Renal cortical epithelial cell (primary cell): Measurements from ENCODE around the gene EFCC1. TPM values are rescaled to one million over a fixed set of nuclear protein-coding genes. Genes with fewer than 3 reads are reported as not detected.
"Not testable (repeated sequence)": the region's sequence is repeated elsewhere in the genome, so short reads cannot be mapped to it uniquely, and the experiment has no call there.

Source experiments
- DNase-seq: peaks from one replicate; pipeline ENCODE4 v3.0.0-alpha.2; 2011; ENCODE audit warnings: low read depth
- total RNA-seq: library from RNA; depleted of rRNA; stranded (reverse); fragments of >200 nt; gene quantifications from 2 replicates; pipeline ENCODE4 v1.2.3, GENCODE V29; 2014

EFCC1 gene
- total RNA-seq, 1 donor from 2014 or later, result not detected

GRCh38 chr3:129054605-129055104 lies 53.6 kb downstream of the EFCC1 start:
- DNase-seq, result no peak

GRCh38 chr3:129056451-129057173 lies 55.5 kb downstream of the EFCC1 start:
- no peak for DNase-seq

DNA sequence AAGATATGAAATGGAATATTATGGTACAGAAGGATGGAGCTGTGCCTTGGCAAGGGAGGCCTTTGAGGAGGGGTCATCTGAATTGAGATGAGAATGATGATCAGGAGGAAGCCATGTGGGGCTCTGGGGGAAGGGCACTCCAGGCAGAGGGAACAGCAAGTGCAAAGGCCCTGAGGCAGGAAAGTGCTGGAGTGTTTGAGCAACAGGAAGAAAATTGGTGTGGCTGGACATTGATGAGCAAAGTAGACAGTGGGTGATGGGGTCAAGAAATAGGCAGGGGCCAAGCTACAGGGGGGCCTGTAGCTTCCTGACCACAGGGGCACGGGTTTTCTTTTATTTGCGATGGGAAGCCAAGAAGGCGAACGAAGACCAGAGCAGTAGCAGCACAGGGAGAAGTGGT lies 56.1 kb downstream of the EFCC1 start:
- no peak for DNase-seq

DNA sequence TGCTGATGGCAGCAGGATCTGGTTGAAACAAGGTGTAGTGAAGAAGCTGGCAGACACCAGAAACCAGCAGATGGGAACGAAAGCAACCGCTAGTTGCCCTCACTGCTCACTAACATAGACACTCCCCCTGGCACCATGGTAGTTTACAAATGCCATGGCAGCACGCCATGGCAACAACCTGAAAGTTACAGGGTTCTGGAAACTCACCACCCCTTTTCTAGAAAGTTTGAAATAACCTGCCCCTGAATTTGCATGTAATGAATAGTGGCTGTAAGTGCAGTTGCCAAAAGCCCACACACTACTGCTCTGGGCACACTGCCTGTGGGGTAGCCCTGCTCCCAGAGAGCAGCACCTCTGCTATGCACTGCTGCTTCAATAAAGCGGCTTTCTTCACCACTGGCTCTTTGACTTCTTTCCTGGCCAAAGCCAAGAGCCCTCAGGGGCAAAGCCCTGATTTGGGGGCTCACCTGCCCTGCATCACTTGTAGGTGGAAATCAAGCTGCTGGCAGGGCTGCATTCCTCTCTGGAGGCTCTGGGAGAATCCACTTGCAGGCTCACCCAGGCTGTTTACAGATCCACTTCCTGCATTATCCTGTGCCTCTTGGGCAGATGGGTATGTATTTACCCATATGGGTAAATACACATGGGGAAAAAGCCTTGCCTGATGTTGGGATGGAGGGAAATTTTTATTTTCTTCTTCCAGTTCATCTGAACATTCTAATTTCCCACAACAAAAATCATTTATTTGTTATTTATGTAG lies 57.5 kb downstream of the EFCC1 start:
- peak; percentile 77 for DNase-seq

GRCh38 chr3:129059311-129059958 lies 58.3 kb downstream of the EFCC1 start:
- DNase-seq, result no peak

DNA sequence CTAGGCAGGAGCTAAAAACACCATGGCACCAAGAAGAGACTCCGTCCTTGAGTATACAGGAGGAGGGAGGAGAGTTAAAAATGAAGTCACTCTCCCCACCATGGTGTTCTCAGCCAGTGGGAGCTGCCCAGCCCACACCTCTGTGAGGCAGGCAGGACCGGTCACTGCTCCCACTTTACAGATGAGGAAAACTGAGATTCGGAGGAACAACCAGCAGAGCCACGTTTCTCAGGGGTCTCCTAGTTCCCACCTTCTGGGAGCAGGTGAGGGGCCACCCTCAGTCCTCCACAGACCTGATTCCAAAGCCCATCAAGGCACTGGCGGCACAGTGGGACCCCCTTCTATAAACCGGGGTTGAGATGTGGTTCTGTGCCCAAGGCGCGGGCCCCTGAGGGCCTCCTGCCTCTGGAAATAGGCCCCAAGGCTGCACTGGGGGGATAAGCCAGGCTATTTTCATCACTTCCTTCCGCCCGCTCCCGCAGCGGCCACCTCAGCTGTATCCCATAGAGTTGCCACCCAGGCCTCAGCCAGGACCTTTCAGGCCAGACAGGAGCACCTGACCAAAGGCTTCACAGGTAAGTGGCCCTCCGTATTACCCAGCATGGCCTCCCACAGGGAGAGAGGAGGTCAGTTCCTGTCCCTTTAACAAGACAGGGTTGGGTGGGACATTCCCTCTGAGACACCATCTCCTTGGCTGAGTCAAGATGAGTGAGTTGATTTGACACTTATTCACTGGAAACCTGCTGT lies 59.3 kb downstream of the EFCC1 start, which contains the start of gene GP9:
TSS of gene GP9 (plus strand) at position 504 of the 747 bp plus-strand sequence. CDS start 961 bp downstream, outside the sequence.
- DNase-seq, result no peak

- no peak for DNase-seq
Observed at GRCh38 chr3:129061023-129061887, 60.2 kb downstream of the EFCC1 start.

DNA sequence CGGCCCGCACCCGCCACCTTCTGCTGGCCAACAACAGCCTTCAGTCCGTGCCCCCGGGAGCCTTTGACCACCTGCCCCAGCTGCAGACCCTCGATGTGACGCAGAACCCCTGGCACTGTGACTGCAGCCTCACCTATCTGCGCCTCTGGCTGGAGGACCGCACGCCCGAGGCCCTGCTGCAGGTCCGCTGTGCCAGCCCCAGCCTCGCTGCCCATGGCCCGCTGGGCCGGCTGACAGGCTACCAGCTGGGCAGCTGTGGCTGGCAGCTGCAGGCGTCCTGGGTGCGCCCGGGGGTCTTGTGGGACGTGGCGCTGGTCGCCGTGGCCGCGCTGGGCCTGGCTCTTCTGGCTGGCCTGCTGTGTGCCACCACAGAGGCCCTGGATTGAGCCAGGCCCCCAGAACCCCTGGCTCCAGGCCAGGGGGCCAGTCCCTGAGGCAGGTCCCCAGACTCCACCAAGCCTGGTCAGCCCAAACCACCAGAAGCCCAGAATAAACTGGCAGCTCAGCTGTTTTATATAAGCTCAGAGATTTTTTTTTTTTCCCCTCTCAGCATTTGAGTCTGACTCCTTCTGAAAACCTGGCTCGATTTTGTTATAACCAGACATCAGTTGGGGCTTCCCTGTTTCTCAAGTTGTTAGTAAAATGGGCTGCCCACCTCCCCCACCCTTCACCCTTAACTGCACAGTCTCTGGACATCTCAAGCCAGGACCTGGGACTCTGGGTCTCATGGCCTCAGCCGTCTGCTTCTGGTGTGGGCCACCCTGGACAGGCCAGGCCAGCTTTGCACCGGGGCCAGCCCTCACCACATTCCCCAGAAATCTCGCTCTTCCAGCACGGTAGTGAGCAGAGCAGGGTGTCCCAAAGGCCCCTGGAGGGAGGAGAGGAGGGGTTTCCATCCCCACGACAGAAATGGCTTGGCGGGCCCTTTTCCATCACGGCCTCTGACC lies 61.1 kb downstream of the EFCC1 start:
- DNase-seq, result no peak

- DNase-seq, result no peak
Observed at GRCh38 chr3:129063091-129063640, 62.1 kb downstream of the EFCC1 start.

GRCh38 chr3:129063841-129064482 lies 62.9 kb downstream of the EFCC1 start:
- no peak for DNase-seq

GRCh38 chr3:129065016-129065719 lies 64.1 kb downstream of the EFCC1 start:
- no peak for DNase-seq

DNA sequence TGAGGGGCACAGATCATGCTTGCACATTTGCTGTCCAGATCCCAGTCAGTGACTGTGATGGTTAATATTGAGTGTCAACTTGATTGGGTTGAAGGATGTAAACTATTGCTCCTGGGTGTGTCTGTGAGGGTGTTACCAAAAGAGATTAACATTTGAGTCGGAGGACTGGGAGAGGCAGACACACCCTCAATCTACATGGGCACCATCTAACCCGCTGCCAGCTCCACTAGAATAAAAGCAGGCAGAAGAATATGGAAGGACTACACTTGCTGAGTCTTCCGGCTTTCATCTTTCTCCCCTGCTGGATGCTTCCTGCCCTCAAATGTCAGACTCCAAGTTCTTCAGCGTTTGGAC lies 64.6 kb downstream of the EFCC1 start:
- no peak for DNase-seq

GRCh38 chr3:129067719-129068118 lies 66.6 kb downstream of the EFCC1 start:
- DNase-seq, result not testable (repeated sequence)

DNA sequence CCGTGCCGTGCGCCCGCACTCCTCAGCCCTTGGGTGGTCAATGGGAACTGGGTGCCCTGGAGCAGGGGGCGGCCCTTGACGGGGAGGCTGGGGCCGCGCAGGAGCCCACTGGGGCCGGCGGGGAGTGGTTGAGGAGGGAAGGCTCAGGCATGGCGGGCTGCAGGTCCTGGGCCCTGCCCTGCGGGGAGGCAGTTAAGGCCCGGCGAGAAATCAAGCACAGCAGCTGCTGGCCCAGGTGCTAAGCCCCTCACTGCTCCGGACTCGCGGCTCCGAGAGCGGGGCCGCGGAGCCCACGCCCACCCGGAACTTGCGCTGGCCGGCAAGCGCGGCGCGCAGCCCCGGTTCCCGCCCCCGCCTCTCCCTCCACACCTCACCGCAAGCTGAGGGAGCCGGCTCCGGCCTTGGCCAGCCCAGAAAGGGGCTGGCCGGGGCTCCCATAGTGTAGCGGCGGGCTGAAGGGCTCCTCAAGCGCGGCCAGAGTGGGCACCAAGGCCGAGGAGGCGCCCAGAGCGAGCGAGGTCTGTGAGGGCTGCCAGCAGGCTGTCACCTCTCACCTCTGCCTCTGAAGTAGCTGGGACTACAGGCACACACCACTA lies 67.3 kb downstream of the EFCC1 start:
- no peak for DNase-seq

DNA sequence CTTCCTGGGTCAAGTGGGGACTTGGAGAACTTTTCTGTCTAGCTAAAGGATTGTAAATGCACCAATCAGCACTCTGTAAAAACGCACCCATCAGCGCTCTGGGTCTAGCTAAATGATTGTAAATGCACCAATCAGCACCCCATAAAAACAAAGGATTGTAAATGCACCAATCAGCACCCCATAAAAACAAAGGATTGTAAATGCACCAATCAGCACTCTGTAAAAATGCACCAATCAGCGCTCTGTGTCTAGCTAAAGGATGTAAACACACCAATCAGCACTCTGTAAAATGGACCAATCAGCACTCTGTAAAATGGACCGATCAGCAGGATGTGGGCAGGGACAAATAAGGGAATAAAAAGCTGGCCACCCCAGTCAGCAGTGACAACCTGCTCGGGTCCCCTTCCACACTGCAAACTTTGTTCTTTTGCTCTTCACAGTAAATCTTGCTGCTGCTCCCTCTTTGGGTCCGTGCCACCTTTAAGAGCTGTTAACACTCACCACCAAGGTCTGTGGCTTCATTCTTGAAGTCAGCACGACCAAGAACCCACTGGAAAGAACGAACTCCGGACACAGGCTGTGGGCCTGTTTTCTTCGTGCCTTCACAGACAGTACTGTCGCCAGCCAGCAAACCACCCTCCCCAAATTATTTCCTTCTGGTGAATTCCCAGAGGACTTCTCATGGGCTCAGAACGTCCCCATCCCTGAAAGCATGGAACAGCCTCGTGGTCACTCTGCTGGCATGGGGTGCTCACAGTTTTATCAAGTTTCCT lies 68.4 kb downstream of the EFCC1 start:
- DNase-seq, result not testable (repeated sequence)

GRCh38 chr3:129070086-129070885 lies 69.2 kb downstream of the EFCC1 start:
- no peak for DNase-seq
